ENCODE measurements around the gene ADAM19. TPM values are rescaled to one million over a fixed set of nuclear protein-coding genes. Genes with fewer than 3 reads are reported as not detected.

Gene ADAM19
- total RNA-seq, 1 donor from 2014 or later: 9.1 TPM

DNA sequence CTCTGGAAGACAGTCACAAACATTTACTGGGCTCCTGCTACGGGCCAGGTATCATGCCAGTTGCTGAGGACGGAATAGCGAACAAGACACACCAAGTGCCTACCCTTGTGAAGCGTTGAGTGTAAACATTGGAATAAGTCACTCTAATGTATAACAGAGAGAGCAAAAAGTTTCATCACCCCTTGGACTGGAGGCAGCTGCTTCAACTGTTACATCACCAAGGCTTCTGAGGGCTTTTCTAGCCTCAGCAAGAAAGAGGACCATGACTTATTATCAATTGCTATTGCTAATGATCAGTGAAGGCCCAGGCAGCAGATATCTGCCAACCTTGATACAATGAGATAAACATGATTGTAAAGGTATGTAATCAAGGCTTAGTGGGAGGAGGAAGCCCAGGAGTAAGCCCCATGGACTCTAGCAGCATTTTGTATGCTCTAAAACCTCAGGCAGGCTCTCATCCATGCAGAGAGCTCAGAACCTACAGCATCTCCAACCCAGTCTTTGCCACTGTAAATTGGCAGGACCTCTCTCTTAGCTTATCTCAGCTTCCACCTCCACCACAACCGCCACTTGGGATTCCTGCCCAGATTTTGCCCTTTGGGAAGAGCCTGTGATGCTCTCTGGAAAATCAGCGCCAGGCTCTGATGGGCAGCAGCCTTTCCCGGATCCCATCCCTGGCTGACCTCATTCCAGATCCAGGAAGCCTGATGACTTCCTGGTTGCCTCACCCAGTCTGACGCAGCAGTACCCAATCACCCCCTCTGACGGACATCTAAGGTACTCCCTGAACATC, 54.5 kb downstream of the ADAM19 start:
- H3K27me3 Mint-ChIP-seq (ENCODE audit: low read depth): no peaks in the 10 kb centered on the region
- H3K27ac Mint-ChIP-seq (ENCODE audit: unreplicated experiment): no peak overlapping the region
- no peak for DNase-seq (ENCODE audit: low read depth, low spot score)
- TF ChIP-seq, protein P1, sequence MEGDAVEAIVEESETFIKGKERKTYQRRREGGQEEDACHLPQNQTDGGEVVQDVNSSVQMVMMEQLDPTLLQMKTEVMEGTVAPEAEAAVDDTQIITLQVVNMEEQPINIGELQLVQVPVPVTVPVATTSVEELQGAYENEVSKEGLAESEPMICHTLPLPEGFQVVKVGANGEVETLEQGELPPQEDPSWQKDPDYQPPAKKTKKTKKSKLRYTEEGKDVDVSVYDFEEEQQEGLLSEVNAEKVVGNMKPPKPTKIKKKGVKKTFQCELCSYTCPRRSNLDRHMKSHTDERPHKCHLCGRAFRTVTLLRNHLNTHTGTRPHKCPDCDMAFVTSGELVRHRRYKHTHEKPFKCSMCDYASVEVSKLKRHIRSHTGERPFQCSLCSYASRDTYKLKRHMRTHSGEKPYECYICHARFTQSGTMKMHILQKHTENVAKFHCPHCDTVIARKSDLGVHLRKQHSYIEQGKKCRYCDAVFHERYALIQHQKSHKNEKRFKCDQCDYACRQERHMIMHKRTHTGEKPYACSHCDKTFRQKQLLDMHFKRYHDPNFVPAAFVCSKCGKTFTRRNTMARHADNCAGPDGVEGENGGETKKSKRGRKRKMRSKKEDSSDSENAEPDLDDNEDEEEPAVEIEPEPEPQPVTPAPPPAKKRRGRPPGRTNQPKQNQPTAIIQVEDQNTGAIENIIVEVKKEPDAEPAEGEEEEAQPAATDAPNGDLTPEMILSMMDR (conservative IDR thresholded peaks at IDR 0.05): no peak
- H3K9me3 Mint-ChIP-seq: no peaks in the 10 kb centered on the region
- H3K4me1 Mint-ChIP-seq: no peaks in the 10 kb centered on the region
- no peaks in the 10 kb centered on the region for H3K36me3 Mint-ChIP-seq (ENCODE audit: low read depth)
- no peak overlapping the region for H3K4me3 Mint-ChIP-seq

DNA sequence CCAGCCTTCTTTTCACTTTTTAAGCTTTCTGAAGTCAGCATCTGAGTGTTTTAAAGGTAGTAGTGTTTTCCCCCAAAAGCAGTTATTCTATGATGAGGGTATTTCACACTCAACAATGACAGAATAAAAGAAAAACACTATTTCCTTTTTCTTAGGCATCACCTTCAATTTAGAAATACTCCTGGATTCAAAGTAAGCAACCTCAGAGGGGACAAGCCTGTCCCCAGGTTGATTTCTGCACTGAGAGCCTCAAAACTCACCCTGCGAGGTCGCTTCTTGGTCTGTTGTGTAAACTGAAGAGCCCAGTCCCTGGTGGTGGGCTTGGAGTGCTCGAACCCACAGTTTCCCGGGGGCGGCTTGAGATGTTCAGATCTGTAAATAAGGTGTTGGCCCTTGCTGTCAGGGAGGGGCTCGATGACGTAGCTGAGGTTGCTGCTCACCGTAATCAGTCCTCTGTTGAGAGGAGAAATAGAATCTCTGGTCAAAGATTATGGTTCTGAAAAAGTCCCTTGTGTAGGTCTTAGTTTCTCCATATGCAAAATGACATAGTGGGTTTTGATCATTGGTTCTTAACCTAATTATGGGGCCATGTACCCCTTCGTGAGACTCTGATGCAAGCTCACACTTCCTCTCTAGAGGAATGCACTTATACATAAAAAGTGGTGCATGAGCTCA, 55.9 kb downstream of the ADAM19 start:
- Mint-ChIP-seq H3K36me3 (ENCODE audit: low read depth) (no peaks in the 10 kb centered on the region), H3K4me3 (no peak overlapping the region), H3K4me1 (no peaks in the 10 kb centered on the region), H3K27ac (ENCODE audit: unreplicated experiment) (no peak overlapping the region), H3K9me3 (no peaks in the 10 kb centered on the region), H3K27me3 (ENCODE audit: low read depth) (no peaks in the 10 kb centered on the region)
- TF ChIP-seq, protein P1 (conservative IDR thresholded peaks at IDR 0.05): no peak
- no peak for DNase-seq (ENCODE audit: low read depth, low spot score)

DNA sequence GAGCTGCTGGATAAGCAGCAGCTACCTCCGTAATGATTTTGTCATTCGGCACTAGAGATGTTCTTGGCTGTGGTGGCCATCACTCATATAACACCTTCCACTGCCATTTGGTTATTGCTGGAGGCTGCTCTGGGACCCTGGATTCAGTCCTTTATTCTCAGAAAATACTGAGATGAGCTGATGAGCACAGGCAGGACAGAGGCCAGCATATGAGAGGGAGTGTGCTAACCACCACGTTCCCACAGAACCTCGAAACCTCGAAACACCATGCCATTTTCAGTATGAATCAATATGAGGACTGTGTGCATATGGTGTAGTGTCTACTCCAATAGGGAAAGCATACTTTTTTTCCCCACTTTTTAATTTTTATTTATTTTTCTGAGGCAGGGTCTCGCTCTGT, 56.6 kb downstream of the ADAM19 start:
- H3K36me3 Mint-ChIP-seq (ENCODE audit: low read depth): no peaks in the 10 kb centered on the region
- no peak for DNase-seq (ENCODE audit: low read depth, low spot score)
- H3K27me3 Mint-ChIP-seq (ENCODE audit: low read depth): no peaks in the 10 kb centered on the region
- TF ChIP-seq, protein P1 (conservative IDR thresholded peaks at IDR 0.05): no peak
- H3K4me3 Mint-ChIP-seq: no peak overlapping the region
- H3K27ac Mint-ChIP-seq (ENCODE audit: unreplicated experiment): no peak overlapping the region
- no peaks in the 10 kb centered on the region for H3K9me3 Mint-ChIP-seq
- no peaks in the 10 kb centered on the region for H3K4me1 Mint-ChIP-seq

DNA sequence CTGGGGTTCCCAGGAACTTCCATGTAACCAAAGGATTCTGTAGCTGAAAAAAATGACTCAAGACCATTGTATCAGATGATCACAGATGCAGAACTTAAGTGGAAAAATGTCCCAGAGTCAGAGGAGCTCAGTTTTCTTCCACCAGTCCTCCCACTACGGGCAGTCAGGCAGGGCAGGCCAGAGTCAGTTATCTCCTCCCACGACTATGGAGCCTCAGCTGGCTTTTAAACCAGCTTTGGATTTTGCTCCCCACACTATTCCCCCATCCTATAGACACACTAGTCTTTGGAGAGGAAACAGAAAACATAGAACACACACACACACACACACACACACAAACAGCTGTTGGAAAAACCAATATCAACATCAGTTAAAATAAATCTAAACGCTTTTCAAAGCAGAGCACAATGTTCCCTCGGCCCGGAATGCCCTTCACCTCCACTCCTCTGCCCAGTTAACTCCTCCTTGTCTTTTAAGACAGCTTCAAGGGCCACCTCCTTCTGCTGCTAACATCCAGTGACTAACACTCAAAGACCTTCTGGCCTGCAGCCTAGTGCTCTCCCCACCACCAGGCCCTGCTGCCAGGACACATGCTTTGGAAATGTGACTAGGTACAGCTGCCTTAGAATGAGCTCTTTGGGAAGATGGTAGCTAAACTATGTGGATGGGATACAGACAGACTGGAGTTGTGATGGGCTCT, 58.8 kb downstream of the ADAM19 start:
- Mint-ChIP-seq H3K36me3 (ENCODE audit: low read depth) (peaks cover 5% of the 10 kb centered on the region), H3K9me3 (peaks cover 5% of the 10 kb centered on the region), H3K27ac (ENCODE audit: unreplicated experiment) (peak overlapping the region; percentile 62), H3K4me3 (no peak overlapping the region), H3K4me1 (peaks cover 7% of the 10 kb centered on the region), H3K27me3 (ENCODE audit: low read depth) (no peaks in the 10 kb centered on the region)
- TF ChIP-seq, protein P1 (conservative IDR thresholded peaks at IDR 0.05): no peak
- no peak for DNase-seq (ENCODE audit: low read depth, low spot score)

DNA sequence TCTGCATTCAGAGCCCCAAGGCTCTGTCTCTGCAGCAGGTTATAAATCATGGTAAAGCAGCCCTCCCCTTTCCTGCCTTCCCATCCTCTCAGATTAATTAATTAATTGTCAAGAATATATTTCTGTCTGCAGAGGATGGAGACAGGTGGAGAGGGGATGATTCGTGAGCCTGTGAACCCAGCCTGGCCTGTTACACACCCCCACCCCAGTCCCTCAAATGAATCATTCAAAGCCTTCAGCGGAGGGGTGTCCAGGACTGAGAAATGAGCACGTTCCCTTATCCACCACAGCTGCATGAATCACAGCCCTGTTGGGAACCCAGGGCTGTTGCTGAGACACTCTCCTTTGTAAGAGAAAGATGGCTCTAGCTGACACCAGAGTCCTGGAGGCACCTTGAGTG, 59.6 kb downstream of the ADAM19 start:
- TF ChIP-seq, protein P1 (conservative IDR thresholded peaks at IDR 0.05): no peak
- Mint-ChIP-seq H3K4me3 (no peak overlapping the region), H3K27ac (ENCODE audit: unreplicated experiment) (no peak overlapping the region), H3K9me3 (peaks cover 5% of the 10 kb centered on the region), H3K27me3 (ENCODE audit: low read depth) (no peaks in the 10 kb centered on the region), H3K36me3 (ENCODE audit: low read depth) (peaks cover 6% of the 10 kb centered on the region), H3K4me1 (peaks cover 13% of the 10 kb centered on the region)
- no peak for DNase-seq (ENCODE audit: low read depth, low spot score)

Measured in neural crest cell (in vitro differentiated cells).